HepG2 (cell line): ENCODE results near the gene NAGS. TPM values are rescaled to one million over a fixed set of nuclear protein-coding genes. Genes with fewer than 3 reads are reported as not detected.

Experiments
- ATM ChIP-seq: fragments of 450-650 bp; IDR thresholded peaks from 2 replicates; pipeline ENCODE4 v1.7.1; 2017; ENCODE audit warnings: mild to moderate bottlenecking, borderline replicate concordance
- CREM ChIP-seq, 2 experiments: sonication (generic) in 1 of 2; formaldehyde crosslinking in 1 of 2; IDR thresholded peaks; 2 replicates each; pipeline versions ENCODE4 v1.4.0 to v1.6.1; 2016 to 2020; ENCODE audit warnings: antibody characterized with exemption in 1 of 2, mild to moderate bottlenecking in 1 of 2, missing genetic modification reagents in 1 of 2
- DNMT3B ChIP-seq: conservative IDR thresholded peaks from 2 replicates; pipeline ENCODE4 v1.6.1; 2016; ENCODE audit warnings: missing biosample characterization, control low read depth
- FOXK1 ChIP-seq: sonication (generic); formaldehyde crosslinking; IDR thresholded peaks from 2 replicates; pipeline ENCODE4 v1.4.0; 2020; ENCODE audit warnings: low read depth, missing genetic modification reagents, borderline replicate concordance
- HMG20B ChIP-seq: conservative IDR thresholded peaks from 2 replicates; pipeline ENCODE4 v1.6.1; 2016; ENCODE audit warnings: missing genetic modification reagents, missing compliant biosample characterization
- IRF2 ChIP-seq: IDR thresholded peaks from 2 replicates; pipeline ENCODE4 v1.6.1; 2018; ENCODE audit warnings: missing genetic modification reagents, missing compliant biosample characterization
- KLF16 ChIP-seq, 2 experiments: sonication (generic) in 1 of 2; formaldehyde crosslinking in 1 of 2; IDR thresholded peaks; 2 replicates each; pipeline versions ENCODE4 v1.6.1 to v1.8.0; 2016 to 2023; ENCODE audit warnings: missing genetic modification reagents in 2 of 2, missing compliant biosample characterization in 1 of 2
- MBNL3 ChIP-seq: fragments of 250-450 bp; sonication (Bioruptor Pico); conservative IDR thresholded peaks from 2 replicates; pipeline ENCODE4 v1.8.0; 2022; ENCODE audit warnings: mild to moderate bottlenecking, inconsistent platforms
- MXD4 ChIP-seq: IDR thresholded peaks from 2 replicates; pipeline ENCODE4 v1.6.1; 2016; ENCODE audit warnings: mild to moderate bottlenecking, missing biosample characterization, missing genetic modification reagents
- POLR2A ChIP-seq, 2 experiments: IDR thresholded peaks; 2 replicates each; pipeline ENCODE4 v1.6.1; 2011; ENCODE audit warnings: low read depth in 2 of 2, low read length in 2 of 2, mild to moderate bottlenecking in 1 of 2, moderate library complexity in 1 of 2; ENCODE audit not compliant: insufficient read depth in 1 of 2
- RELA ChIP-seq: sonication (generic); formaldehyde crosslinking; IDR thresholded peaks from 2 replicates; pipeline ENCODE4 v1.4.0; 2020; ENCODE audit warnings: missing genetic modification reagents
- SOX5 ChIP-seq: IDR thresholded peaks from 2 replicates; pipeline ENCODE4 v1.6.1; 2016; ENCODE audit warnings: borderline replicate concordance
- SUZ12 ChIP-seq: fragments of 150-350 bp; IDR thresholded peaks from 2 replicates; pipeline ENCODE4 v1.6.1; 2014; ENCODE audit warnings: low read depth, low read length
- ZBTB20 ChIP-seq: sonication (generic); formaldehyde crosslinking; IDR thresholded peaks from 2 replicates; pipeline ENCODE4 v1.8.1; 2023; ENCODE audit warnings: missing genetic modification reagents, low read depth, mild to moderate bottlenecking, borderline replicate concordance
- ZC3H13 ChIP-seq: sonication (generic); formaldehyde crosslinking; IDR thresholded peaks from 2 replicates; pipeline ENCODE4 v1.8.1; 2023; ENCODE audit warnings: mild to moderate bottlenecking, missing genetic modification reagents, moderate library complexity
- ZMYM4 ChIP-seq: sonication (generic); formaldehyde crosslinking; IDR thresholded peaks from 2 replicates; pipeline ENCODE4 v1.8.1; 2023; ENCODE audit warnings: mild to moderate bottlenecking, missing genetic modification reagents
- ZNF292 ChIP-seq: sonication (generic); formaldehyde crosslinking; IDR thresholded peaks from 2 replicates; pipeline ENCODE4 v1.8.1; 2022; ENCODE audit warnings: mild to moderate bottlenecking, low read depth, missing genetic modification reagents, borderline replicate concordance
- ZNF296 ChIP-seq: sonication (generic); formaldehyde crosslinking; conservative IDR thresholded peaks from 2 replicates; pipeline ENCODE4 v1.5.0; 2020; ENCODE audit warnings: mild to moderate bottlenecking, missing genetic modification reagents
- ZNF335 ChIP-seq: sonication (generic); formaldehyde crosslinking; IDR thresholded peaks from 2 replicates; pipeline ENCODE4 v1.4.0; 2020; ENCODE audit warnings: missing genetic modification reagents
- ZNF350 ChIP-seq: sonication (generic); formaldehyde crosslinking; IDR thresholded peaks from 2 replicates; pipeline ENCODE4 v1.4.0; 2020; ENCODE audit warnings: mild to moderate bottlenecking, low read depth, missing genetic modification reagents, borderline replicate concordance
- ZNF460 ChIP-seq: sonication (generic); formaldehyde crosslinking; IDR thresholded peaks from 2 replicates; pipeline ENCODE4 v1.5.1; 2020; ENCODE audit warnings: missing genetic modification reagents, mild to moderate bottlenecking, borderline replicate concordance
- ZNF615 ChIP-seq: sonication (generic); formaldehyde crosslinking; IDR thresholded peaks from 2 replicates; pipeline ENCODE4 v1.5.0; 2020; ENCODE audit warnings: mild to moderate bottlenecking, missing genetic modification reagents, borderline replicate concordance
- ZNF775 ChIP-seq: sonication (generic); formaldehyde crosslinking; IDR thresholded peaks from 2 replicates; pipeline ENCODE4 v1.4.0; 2020; ENCODE audit warnings: missing genetic modification reagents, mild to moderate bottlenecking, moderate library complexity, borderline replicate concordance
- polyA plus RNA-seq, 8 experiments: library from polyadenylated mRNA; depleted of rRNA in 3 of 8; stranded (reverse) in 7 of 8; unstranded in 1 of 8; fragments of >200 nt; fragmentation: Illumina TruSeq in 4 of 8; extraction: Trizol in 4 of 8; gene quantifications; 2 replicates each; pipeline versions ENCODE4 v1.2.1 to v1.2.3, GENCODE V29; 2011 to 2016; ENCODE audit warnings: low read depth in 4 of 8, missing spikeins in 1 of 8, mixed read lengths in 1 of 8; ENCODE audit not compliant: insufficient read depth in 1 of 8
- total RNA-seq, 5 experiments: library from RNA; depleted of rRNA; stranded (reverse); fragments of >200 nt; fragmentation: Illumina TruSeq; extraction: Trizol; gene quantifications; 2 replicates each; pipeline ENCODE4 v1.2.3, GENCODE V29; 2016; ENCODE audit warnings: low read depth in 1 of 5
- TF ChIP-seq, protein P1 (sequence below): conservative IDR thresholded peaks from 2 replicates; pipeline ENCODE4 v1.6.1; 2018; ENCODE audit warnings: missing genetic modification reagents
- TF ChIP-seq, protein P2 (sequence below): IDR thresholded peaks from 2 replicates; pipeline ENCODE4 v1.6.1; 2016; ENCODE audit warnings: low read depth, borderline replicate concordance
- TF ChIP-seq, protein P3 (sequence below): sonication (generic); formaldehyde crosslinking; IDR thresholded peaks from 2 replicates; pipeline ENCODE4 v1.8.1; 2023; ENCODE audit warnings: mild to moderate bottlenecking, missing genetic modification reagents

The NAGS gene
- total and polyA plus RNA-seq, 2 of the 13 experiments (the other 11 are each of a cell fraction or from before 2014, with no cell fraction given): 4.3 to 5.1 TPM

DNA sequence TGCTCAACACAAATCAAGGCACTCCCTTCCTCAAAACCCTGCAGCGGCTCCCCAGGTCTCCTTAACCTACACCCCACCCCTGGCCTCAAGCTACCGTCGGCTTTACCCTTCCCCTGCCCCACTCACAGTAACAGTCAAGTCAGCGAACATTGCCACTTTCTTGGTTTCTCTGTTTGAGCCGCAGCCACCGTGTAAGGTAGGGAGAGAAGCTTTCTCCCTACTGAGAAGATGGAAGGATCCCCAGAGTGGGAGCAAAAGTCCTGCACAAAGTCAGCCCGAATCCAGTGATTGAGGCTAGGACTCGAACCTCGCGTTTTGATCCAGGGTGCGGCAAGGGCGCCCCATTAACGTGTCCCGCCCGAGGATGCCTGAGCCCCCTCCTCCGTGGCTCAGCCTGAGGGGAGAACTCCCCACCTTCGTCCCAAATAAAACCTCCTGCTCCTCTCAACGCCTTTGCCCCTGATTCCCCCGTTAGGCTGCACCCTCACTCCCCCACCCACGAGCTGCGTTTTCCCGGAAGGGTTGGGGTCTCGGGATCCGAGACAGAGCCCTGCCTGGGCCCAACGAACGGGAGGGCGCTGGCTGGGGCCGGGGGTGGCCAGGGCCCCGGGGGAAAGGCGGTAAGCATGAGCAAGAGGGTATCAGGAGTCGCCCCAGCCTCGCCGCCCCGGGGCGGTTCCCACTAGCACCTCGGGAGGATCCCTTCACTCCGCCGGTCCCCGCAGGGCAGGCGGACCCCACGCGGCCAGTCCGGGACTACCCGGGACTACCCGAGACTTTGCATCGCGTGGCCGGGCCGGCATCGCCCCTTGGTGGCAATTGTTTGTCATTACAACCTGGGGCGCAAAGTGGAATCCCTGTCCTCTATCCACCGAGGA lies 9.9 kb upstream of the NAGS start (continued):
- TF ChIP-seq SUZ12: no peak
- TF ChIP-seq MBNL3 (CRISPR knock-in tag): no peak
- TF ChIP-seq ZNF335 (CRISPR knock-in tag): 0 out of 2 replicates have a peak, but pooled peaks have one; percentile 34
- TF ChIP-seq, protein P1, sequence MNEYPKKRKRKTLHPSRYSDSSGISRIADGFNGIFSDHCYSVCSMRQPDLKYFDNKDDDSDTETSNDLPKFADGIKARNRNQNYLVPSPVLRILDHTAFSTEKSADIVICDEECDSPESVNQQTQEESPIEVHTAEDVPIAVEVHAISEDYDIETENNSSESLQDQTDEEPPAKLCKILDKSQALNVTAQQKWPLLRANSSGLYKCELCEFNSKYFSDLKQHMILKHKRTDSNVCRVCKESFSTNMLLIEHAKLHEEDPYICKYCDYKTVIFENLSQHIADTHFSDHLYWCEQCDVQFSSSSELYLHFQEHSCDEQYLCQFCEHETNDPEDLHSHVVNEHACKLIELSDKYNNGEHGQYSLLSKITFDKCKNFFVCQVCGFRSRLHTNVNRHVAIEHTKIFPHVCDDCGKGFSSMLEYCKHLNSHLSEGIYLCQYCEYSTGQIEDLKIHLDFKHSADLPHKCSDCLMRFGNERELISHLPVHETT (CRISPR knock-in tag): no peak
- TF ChIP-seq ZC3H13 (CRISPR knock-in tag): no peak
- TF ChIP-seq DNMT3B (CRISPR knock-in tag): no peak
- TF ChIP-seq ZNF460 (CRISPR knock-in tag): no peak
- TF ChIP-seq SOX5 (CRISPR knock-in tag): no peak
- TF ChIP-seq ZNF292 (CRISPR knock-in tag): no peak
- no peak for TF ChIP-seq ATM
- TF ChIP-seq CREM (IDR thresholded peaks at IDR 0.05): no peak
- no peak for TF ChIP-seq CREM (CRISPR knock-in tag; IDR thresholded peaks at IDR 0.05)
- TF ChIP-seq MXD4: peak; percentile 37; the same call in 1 of the 2 replicates
- TF ChIP-seq ZNF775: no peak
- TF ChIP-seq KLF16 (CRISPR knock-in tag; IDR thresholded peaks at IDR 0.05): peak in 1 of 2 experiments; percentile 35; a peak in 1 of 4 replicates
- 0 out of 2 replicates have a peak, but pooled peaks have one; percentile 21 for TF ChIP-seq ZNF350 (CRISPR knock-in tag)
- TF ChIP-seq ZMYM4 (CRISPR knock-in tag): no peak
- TF ChIP-seq, protein P2, sequence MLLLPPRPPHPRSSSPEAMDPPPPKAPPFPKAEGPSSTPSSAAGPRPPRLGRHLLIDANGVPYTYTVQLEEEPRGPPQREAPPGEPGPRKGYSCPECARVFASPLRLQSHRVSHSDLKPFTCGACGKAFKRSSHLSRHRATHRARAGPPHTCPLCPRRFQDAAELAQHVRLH (CRISPR knock-in tag): peak; percentile 76; the same call in 1 of the 2 replicates
- TF ChIP-seq HMG20B (CRISPR knock-in tag): no peak
- TF ChIP-seq ZNF615: no peak
- no peak for TF ChIP-seq FOXK1 (CRISPR knock-in tag)
- no peak for TF ChIP-seq ZNF296 (CRISPR knock-in tag)
- no peak for TF ChIP-seq RELA (CRISPR knock-in tag)
- TF ChIP-seq, protein P3, sequence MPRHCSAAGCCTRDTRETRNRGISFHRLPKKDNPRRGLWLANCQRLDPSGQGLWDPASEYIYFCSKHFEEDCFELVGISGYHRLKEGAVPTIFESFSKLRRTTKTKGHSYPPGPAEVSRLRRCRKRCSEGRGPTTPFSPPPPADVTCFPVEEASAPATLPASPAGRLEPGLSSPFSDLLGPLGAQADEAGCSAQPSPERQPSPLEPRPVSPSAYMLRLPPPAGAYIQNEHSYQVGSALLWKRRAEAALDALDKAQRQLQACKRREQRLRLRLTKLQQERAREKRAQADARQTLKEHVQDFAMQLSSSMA (CRISPR knock-in tag): 0 out of 2 replicates have a peak, but pooled peaks have one; percentile 66
- TF ChIP-seq ZBTB20: no peak
- TF ChIP-seq IRF2 (CRISPR knock-in tag): 0 out of 2 replicates have a peak, but pooled peaks have one; percentile 17
- TF ChIP-seq POLR2A (IDR thresholded peaks at IDR 0.05; ENCODE audit: insufficient read depth in 1 of 2, low read depth in 2 of 2, low read length in 2 of 2): no peak
